Osteocyte (in vitro differentiated cells): ENCODE measurements around the gene ARMH2. TPM values are rescaled to one million over a fixed set of nuclear protein-coding genes. Genes with fewer than 3 reads are reported as not detected.

ENCODE experiments used
- DNase-seq: peaks from one replicate; pipeline ENCODE4 v3.0.0; 2021; ENCODE audit warnings: mixed read lengths; ENCODE audit not compliant: unreplicated experiment; ENCODE audit errors: extremely low spot score
- H3K27ac Mint-ChIP-seq: one replicate; pipeline ENCODE4 v1.8.0; 2021; ENCODE audit warnings: mild to moderate bottlenecking, mixed read lengths; ENCODE audit not compliant: unreplicated experiment
- H3K27me3 Mint-ChIP-seq: one replicate; pipeline ENCODE4 v1.8.0; 2021; ENCODE audit warnings: mixed read lengths; ENCODE audit not compliant: unreplicated experiment
- H3K36me3 Mint-ChIP-seq: one replicate; pipeline ENCODE4 v1.8.0; 2021; ENCODE audit warnings: mixed read lengths; ENCODE audit not compliant: unreplicated experiment
- H3K4me1 Mint-ChIP-seq: one replicate; pipeline ENCODE4 v1.8.0; 2021; ENCODE audit warnings: mixed read lengths; ENCODE audit not compliant: unreplicated experiment
- H3K4me3 Mint-ChIP-seq: one replicate; pipeline ENCODE4 v1.8.0; 2021; ENCODE audit warnings: mild to moderate bottlenecking, moderate library complexity, mixed read lengths; ENCODE audit not compliant: unreplicated experiment
- H3K9me3 Mint-ChIP-seq: one replicate; pipeline ENCODE4 v1.8.0; 2021; ENCODE audit warnings: mixed read lengths; ENCODE audit not compliant: unreplicated experiment
- total RNA-seq: library from RNA; stranded (reverse); gene quantifications from 2 replicates; pipeline ENCODE4 v1.2.1, GENCODE V29; 2021
- TF ChIP-seq, protein P1 (sequence below): fragments of 200-600 bp; sonication (generic); IDR thresholded peaks from 2 replicates; pipeline ENCODE4 v1.5.0; 2021; ENCODE audit warnings: antibody characterized with exemption, mild to moderate bottlenecking, moderate library complexity

The ARMH2 gene
- total RNA-seq, 1 donor from 2014 or later: not detected

DNA sequence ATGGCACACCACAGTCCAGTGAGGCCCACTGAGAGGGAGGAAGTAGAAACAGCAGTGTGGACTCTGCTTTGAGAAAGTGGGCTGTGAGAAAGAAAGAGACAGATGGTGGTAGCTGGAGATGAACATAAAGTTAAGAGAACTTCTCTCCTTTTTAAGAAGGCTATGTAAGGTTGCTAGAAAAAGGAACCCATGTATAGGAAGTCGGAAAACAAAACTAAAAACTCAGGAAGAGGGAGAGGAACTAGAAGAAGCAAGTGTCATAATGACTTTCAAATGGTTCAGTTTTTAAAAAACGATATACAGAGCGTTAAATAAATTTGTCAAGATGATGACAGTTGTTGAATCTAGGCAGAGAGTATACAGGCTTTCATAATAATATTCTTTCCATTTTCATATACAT lies 49.4 kb downstream of the ARMH2 start:
- Mint-ChIP-seq H3K9me3 (peaks cover 2% of the 10 kb centered on the region), H3K36me3 (no peaks in the 10 kb centered on the region), H3K27ac (no peak overlapping the region), H3K4me3 (no peak overlapping the region), H3K4me1 (no peaks in the 10 kb centered on the region), H3K27me3 (no peaks in the 10 kb centered on the region)
- TF ChIP-seq, protein P1, sequence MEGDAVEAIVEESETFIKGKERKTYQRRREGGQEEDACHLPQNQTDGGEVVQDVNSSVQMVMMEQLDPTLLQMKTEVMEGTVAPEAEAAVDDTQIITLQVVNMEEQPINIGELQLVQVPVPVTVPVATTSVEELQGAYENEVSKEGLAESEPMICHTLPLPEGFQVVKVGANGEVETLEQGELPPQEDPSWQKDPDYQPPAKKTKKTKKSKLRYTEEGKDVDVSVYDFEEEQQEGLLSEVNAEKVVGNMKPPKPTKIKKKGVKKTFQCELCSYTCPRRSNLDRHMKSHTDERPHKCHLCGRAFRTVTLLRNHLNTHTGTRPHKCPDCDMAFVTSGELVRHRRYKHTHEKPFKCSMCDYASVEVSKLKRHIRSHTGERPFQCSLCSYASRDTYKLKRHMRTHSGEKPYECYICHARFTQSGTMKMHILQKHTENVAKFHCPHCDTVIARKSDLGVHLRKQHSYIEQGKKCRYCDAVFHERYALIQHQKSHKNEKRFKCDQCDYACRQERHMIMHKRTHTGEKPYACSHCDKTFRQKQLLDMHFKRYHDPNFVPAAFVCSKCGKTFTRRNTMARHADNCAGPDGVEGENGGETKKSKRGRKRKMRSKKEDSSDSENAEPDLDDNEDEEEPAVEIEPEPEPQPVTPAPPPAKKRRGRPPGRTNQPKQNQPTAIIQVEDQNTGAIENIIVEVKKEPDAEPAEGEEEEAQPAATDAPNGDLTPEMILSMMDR: no peak
- no peak for DNase-seq

Other genes with a start within 250 kb of the ARMH2 start
- gene KIAA0319, start 152.7 kb downstream of the ARMH2 start, total RNA-seq: not detected in 2 replicates
- 31.5 and 31.8 TPM in 2 replicates for gene TDP2, start 132.0 kb downstream of the ARMH2 start, total RNA-seq
- gene ACOT13, start 131.8 kb downstream of the ARMH2 start, total RNA-seq: 23.9 and 26.9 TPM in 2 replicates
- 79.6 and 79.7 TPM in 2 replicates for gene C6orf62, start 79.8 kb downstream of the ARMH2 start, total RNA-seq
- gene GMNN, start 24.0 kb downstream of the ARMH2 start, total RNA-seq: 25.3 and 26.4 TPM in 2 replicates
- gene RIPOR2, start 137.0 kb upstream of the ARMH2 start, total RNA-seq: 4.8 and 6.3 TPM in 2 replicates